NCI-H446 (cell line): Measurements from ENCODE around the gene NLGN1.
"Not testable (repeated sequence)": the region's sequence is repeated elsewhere in the genome, so short reads cannot be mapped to it uniquely, and the experiment has no call there.

Experiments
- DNase-seq, 2 experiments: peaks; one replicate each; lab custom pipeline; 2025; lab: John Stamatoyannopoulos, UW

NLGN1 gene

GRCh38 chr3:174168026-174168425, 770.5 kb downstream of the NLGN1 start:
- DNase-seq = no peak

GRCh38 chr3:174168538-174169254, 771.2 kb downstream of the NLGN1 start:
- no peak for DNase-seq

GRCh38 chr3:174169736-174170135, 772.2 kb downstream of the NLGN1 start:
- DNase-seq = no peak

- no peak for DNase-seq
These were observed 772.7 kb downstream of the NLGN1 start for GRCh38 chr3:174170248-174170647.

- DNase-seq = no peak
These were observed 788.9 kb downstream of the NLGN1 start for GRCh38 chr3:174186377-174186989.

GRCh38 chr3:174191380-174191779, 793.8 kb downstream of the NLGN1 start:
- no peak for DNase-seq

- no peak for DNase-seq
These were observed 794.4 kb downstream of the NLGN1 start for GRCh38 chr3:174191895-174192294.

- no peak for DNase-seq
These were observed 794.9 kb downstream of the NLGN1 start for GRCh38 chr3:174192471-174192870.

- no peak for DNase-seq
These were observed 796.1 kb downstream of the NLGN1 start for GRCh38 chr3:174193604-174194003.

- no peak for DNase-seq
These were observed 799.9 kb downstream of the NLGN1 start for GRCh38 chr3:174197416-174197815.

GRCh38 chr3:174198199-174198598, 800.7 kb downstream of the NLGN1 start:
- no peak for DNase-seq

- DNase-seq = no peak
These were observed 802.2 kb downstream of the NLGN1 start for GRCh38 chr3:174199696-174200095.

GRCh38 chr3:174202116-174202515, 804.6 kb downstream of the NLGN1 start:
- DNase-seq = peak; percentile 75 to 77

GRCh38 chr3:174202561-174202960, 805.0 kb downstream of the NLGN1 start:
- peak in 1 of 2 experiments; percentile 70 for DNase-seq

GRCh38 chr3:174204765-174205164, 807.2 kb downstream of the NLGN1 start:
- no peak for DNase-seq

- peak in 1 of 2 experiments; percentile 28 for DNase-seq
These were observed 809.2 kb downstream of the NLGN1 start for GRCh38 chr3:174206607-174207192.

GRCh38 chr3:174208161-174208560, 810.6 kb downstream of the NLGN1 start:
- peak in 1 of 2 experiments; percentile 19 for DNase-seq

- not testable (repeated sequence) for DNase-seq
These were observed 814.4 kb downstream of the NLGN1 start for GRCh38 chr3:174211896-174212295.

GRCh38 chr3:174215456-174215855, 817.9 kb downstream of the NLGN1 start:
- no peak for DNase-seq

- no peak for DNase-seq
These were observed 818.5 kb downstream of the NLGN1 start for GRCh38 chr3:174216019-174216418.

GRCh38 chr3:174216946-174217718, 819.6 kb downstream of the NLGN1 start:
- no peak for DNase-seq

- no peak for DNase-seq
These were observed 820.5 kb downstream of the NLGN1 start for GRCh38 chr3:174218016-174218415.

GRCh38 chr3:174219738-174220137, 822.2 kb downstream of the NLGN1 start:
- no peak for DNase-seq
